Endothelial cell of umbilical vein (primary cell): ENCODE results near the gene SLC25A13. TPM values are rescaled to one million over a fixed set of nuclear protein-coding genes. Genes with fewer than 3 reads are reported as not detected.

Experiments used
- BruUV-seq: library from RNA; stranded (reverse); fragments of 400-500 nt; replicated peaks from 2 replicates; lab custom pipeline; 2021; lab: Mats Ljungman, UMichigan
- CTCF ChIA-PET: fragments of 300-600, 350-600 bp; sonication (Branson Sonifier 250); formaldehyde crosslinking; loops from one replicate; lab custom pipeline; 2021; ENCODE audit warnings: antibody characterized with exemption, inconsistent platforms; lab: Charles Lee
- POLR2A ChIA-PET: fragments of 300-600, 350-600 bp; sonication (Branson Sonifier 250); formaldehyde crosslinking; loops from one replicate; lab custom pipeline; 2021; ENCODE audit warnings: antibody characterized with exemption, inconsistent platforms; lab: Charles Lee
- DNase-seq: peaks from one replicate; pipeline ENCODE4 v3.0.0-alpha.2; 2011; ENCODE audit warnings: low read depth, low spot score
- FAIRE-seq: peaks from 2 replicates; lab custom pipeline; 2011; peaks lifted over from hg19 to GRCh38; lab: Jason Lieb, UNC
- H2AFZ ChIP-seq: 2 replicates; pipeline ENCODE4 v1.6.0; 2012; ENCODE audit warnings: low read depth, low read length, control low read depth, inconsistent platforms
- H3K27ac ChIP-seq: 2 replicates; pipeline ENCODE4 v1.5.1; 2011; ENCODE audit warnings: low read depth, mild to moderate bottlenecking, control low read depth, low read length, moderate library complexity; ENCODE audit not compliant: insufficient read depth
- H3K27me3 ChIP-seq, 2 experiments: 2 replicates each; pipeline versions ENCODE4 v1.6.0 to v1.6.1; 2011; ENCODE audit warnings: low read length in 2 of 2, mixed read lengths in 1 of 2; ENCODE audit not compliant: control insufficient read depth in 2 of 2, insufficient read depth in 2 of 2
- H3K36me3 ChIP-seq, 2 experiments: 2 replicates in 1 of 2; 3 replicates in 1 of 2; pipeline ENCODE4 v1.5.1; 2011; ENCODE audit warnings: low read length in 2 of 2, mild to moderate bottlenecking in 1 of 2, moderate library complexity in 1 of 2; ENCODE audit not compliant: control insufficient read depth in 2 of 2, insufficient read depth in 2 of 2; ENCODE audit errors: extremely low read depth in 1 of 2
- H3K4me1 ChIP-seq: 3 replicates; pipeline ENCODE4 v1.5.1; 2011; ENCODE audit warnings: mild to moderate bottlenecking, low read length; ENCODE audit not compliant: control insufficient read depth, insufficient read depth; ENCODE audit errors: extremely low read depth
- H3K4me2 ChIP-seq: 2 replicates; pipeline ENCODE4 v1.6.1; 2011; ENCODE audit warnings: low read length, control low read depth, mixed read lengths; ENCODE audit not compliant: insufficient read depth
- H3K4me3 ChIP-seq, 3 experiments: fragments of 200-600 bp in 1 of 3; sonication (generic), shearing (Covaris generic) in 1 of 3; replicated peaks in 1 of 3; 2 replicates each; pipeline ENCODE4 v1.5.1; 2011 to 2016; ENCODE audit warnings: control low read depth in 3 of 3, low read length in 3 of 3, mild to moderate bottlenecking in 2 of 3, inconsistent platforms in 1 of 3, low read depth in 1 of 3, moderate library complexity in 1 of 3; ENCODE audit not compliant: insufficient read depth in 1 of 3
- H3K79me2 ChIP-seq: 2 replicates; pipeline ENCODE4 v1.6.0; 2012; ENCODE audit warnings: low read length, inconsistent platforms; ENCODE audit not compliant: control insufficient read depth, insufficient read depth
- H3K9ac ChIP-seq: replicated peaks from 2 replicates; pipeline ENCODE3; 2011; ENCODE audit warnings: low read length, control low read depth; ENCODE audit not compliant: insufficient read depth; ENCODE audit errors: extremely low read depth
- H3K9me1 ChIP-seq: replicated peaks from 3 replicates; pipeline ENCODE4 v1.6.0; 2011; ENCODE audit warnings: mild to moderate bottlenecking, low read length; ENCODE audit not compliant: control insufficient read depth, insufficient read depth; ENCODE audit errors: extremely low read depth
- H3K9me3 ChIP-seq: replicated peaks from 2 replicates; pipeline ENCODE4 v1.5.1; 2012; ENCODE audit warnings: low read length, inconsistent platforms; ENCODE audit not compliant: control insufficient read depth, insufficient read depth
- H4K20me1 ChIP-seq: replicated peaks from 2 replicates; pipeline ENCODE3; 2011; ENCODE audit warnings: mild to moderate bottlenecking, low read length; ENCODE audit not compliant: control insufficient read depth, insufficient read depth; ENCODE audit errors: extremely low read depth
- EZH2 ChIP-seq: IDR thresholded peaks from 2 replicates; pipeline ENCODE4 v1.6.1; 2012; ENCODE audit warnings: borderline replicate concordance, low read depth, mild to moderate bottlenecking, moderate library complexity, low read length, inconsistent platforms; ENCODE audit not compliant: severe bottlenecking
- FOS ChIP-seq: IDR thresholded peaks from 2 replicates; pipeline ENCODE4 v1.6.1; 2011; ENCODE audit warnings: mild to moderate bottlenecking, low read length, moderate library complexity, borderline replicate concordance; ENCODE audit not compliant: insufficient read depth
- GATA2 ChIP-seq: IDR thresholded peaks from 2 replicates; pipeline ENCODE4 v1.7.0; 2011; ENCODE audit warnings: low read depth, mild to moderate bottlenecking, moderate library complexity, mixed read lengths, low read length; ENCODE audit not compliant: insufficient read length, insufficient read depth
- JUN ChIP-seq: IDR thresholded peaks from 2 replicates; pipeline ENCODE4 v1.6.1; 2011; ENCODE audit warnings: borderline replicate concordance, low read depth; ENCODE audit not compliant: insufficient read length, insufficient read depth
- MYC ChIP-seq: IDR thresholded peaks from one replicate; pipeline ENCODE4 v1.6.1; 2011; ENCODE audit warnings: mild to moderate bottlenecking, low read depth, low read length
- POLR2A ChIP-seq: IDR thresholded peaks from 2 replicates; pipeline ENCODE4 v1.6.1; 2012; ENCODE audit warnings: low read depth, mild to moderate bottlenecking, control low read depth, low read length
- POLR2AphosphoS5 ChIP-seq: IDR thresholded peaks from 2 replicates; pipeline ENCODE4 v1.6.1; 2012; ENCODE audit warnings: low read depth, mild to moderate bottlenecking, control low read depth, low read length, moderate library complexity; ENCODE audit not compliant: insufficient read depth
- dilution Hi-C: fragments of 300-500 bp; cut with MboI; formaldehyde crosslinking; loops from one replicate; pipeline ENCODE4 v1.15.0; 2019; ENCODE audit warnings: low sequenced_read_pairs; ENCODE audit not compliant: extremely low pct_ligation_motif_present
- intact Hi-C: fragments of 100-400 bp; cut with micrococcal nuclease; formaldehyde crosslinking; loops from one replicate; pipeline ENCODE4 v1.10.0; 2022
- polyA plus RNA-seq, 4 experiments: library from polyadenylated mRNA; depleted of rRNA in 3 of 4; stranded (reverse) in 3 of 4; unstranded in 1 of 4; fragments of >200 nt; gene quantifications; 2 replicates each; pipeline versions ENCODE4 v1.2.1 to v1.2.3, GENCODE V29; 2011 to 2012; ENCODE audit warnings: missing spikeins in 1 of 4
- total RNA-seq: library from RNA; stranded (reverse); gene quantifications from 2 replicates; pipeline ENCODE4 v1.2.3, GENCODE V29; 2021
- TF ChIP-seq, protein P1 (sequence below), 2 donors: IDR thresholded peaks; 1 replicate in 1 of 2; 2 replicates in 1 of 2; pipeline ENCODE4 v1.5.1; 2011; ENCODE audit warnings: low read length in 2 of 2, mild to moderate bottlenecking in 2 of 2, moderate library complexity in 2 of 2, control low read depth in 1 of 2, inconsistent platforms in 1 of 2, low read depth in 1 of 2; ENCODE audit not compliant: insufficient read depth in 1 of 2; ENCODE audit errors: extremely low read depth in 1 of 2
- TF ChIP-seq, protein P2 (sequence below): IDR thresholded peaks from 2 replicates; pipeline ENCODE4 v1.6.1; 2011; ENCODE audit not compliant: insufficient read depth, insufficient read length

SLC25A13 gene
- total and polyA plus RNA-seq, 2 donors (not counting 3 experiments of a cell fraction or from before 2014, with no cell fraction given) = 13.2 to 34.4 TPM

DNA sequence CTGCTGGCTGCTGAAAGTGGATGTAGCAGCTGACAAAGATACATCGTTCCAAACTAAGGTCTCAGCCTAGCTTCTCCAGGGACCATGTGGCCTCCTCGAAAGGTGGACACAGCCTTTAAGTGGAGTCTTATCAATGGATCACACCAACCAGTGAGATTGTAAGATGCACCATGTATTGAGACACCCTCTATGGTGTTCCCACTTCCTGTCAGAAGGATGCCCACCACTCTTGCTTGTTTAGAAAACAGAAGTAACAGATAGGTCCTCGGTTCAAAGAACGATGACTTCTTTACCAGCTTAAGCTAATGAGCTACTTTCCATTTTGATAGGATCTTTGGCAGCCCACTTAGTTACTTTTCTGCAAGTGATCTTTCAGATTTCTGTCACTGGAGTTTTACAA, 34.3 kb downstream of the SLC25A13 start:
- intact Hi-C loops = no loop called here
- DNase-seq (no peak), FAIRE-seq (no peak)
- no TSS peak for BruUV-seq
- no peaks in the 10 kb centered on the region for H3K79me2 ChIP-seq
- no peak overlapping the region for H3K27ac ChIP-seq
- dilution Hi-C loops = no loop called here
- no peak overlapping the region for H3K4me3 ChIP-seq
- H3K27me3 ChIP-seq = no peaks in the 10 kb centered on the region
- POLR2A ChIA-PET = no interaction called here
- no peaks in the 10 kb centered on the region for H4K20me1 ChIP-seq
- H2AFZ ChIP-seq = no peak overlapping the region
- no peaks in the 10 kb centered on the region for H3K9me1 ChIP-seq
- H3K9me3 ChIP-seq = no peaks in the 10 kb centered on the region
- CTCF ChIA-PET = no interaction called here
- H3K9ac ChIP-seq = no peak overlapping the region
- peaks cover 9% of the 10 kb centered on the region for H3K4me1 ChIP-seq
- H3K4me2 ChIP-seq = no peak overlapping the region
- H3K36me3 ChIP-seq = no peaks in the 10 kb centered on the region
- TF ChIP-seq MYC (no peak), POLR2AphosphoS5 (no peak), JUN (no peak), POLR2A (no peak), EZH2 (no peak), FOS (no peak), GATA2 (no peak)
- TF ChIP-seq, protein P1, sequence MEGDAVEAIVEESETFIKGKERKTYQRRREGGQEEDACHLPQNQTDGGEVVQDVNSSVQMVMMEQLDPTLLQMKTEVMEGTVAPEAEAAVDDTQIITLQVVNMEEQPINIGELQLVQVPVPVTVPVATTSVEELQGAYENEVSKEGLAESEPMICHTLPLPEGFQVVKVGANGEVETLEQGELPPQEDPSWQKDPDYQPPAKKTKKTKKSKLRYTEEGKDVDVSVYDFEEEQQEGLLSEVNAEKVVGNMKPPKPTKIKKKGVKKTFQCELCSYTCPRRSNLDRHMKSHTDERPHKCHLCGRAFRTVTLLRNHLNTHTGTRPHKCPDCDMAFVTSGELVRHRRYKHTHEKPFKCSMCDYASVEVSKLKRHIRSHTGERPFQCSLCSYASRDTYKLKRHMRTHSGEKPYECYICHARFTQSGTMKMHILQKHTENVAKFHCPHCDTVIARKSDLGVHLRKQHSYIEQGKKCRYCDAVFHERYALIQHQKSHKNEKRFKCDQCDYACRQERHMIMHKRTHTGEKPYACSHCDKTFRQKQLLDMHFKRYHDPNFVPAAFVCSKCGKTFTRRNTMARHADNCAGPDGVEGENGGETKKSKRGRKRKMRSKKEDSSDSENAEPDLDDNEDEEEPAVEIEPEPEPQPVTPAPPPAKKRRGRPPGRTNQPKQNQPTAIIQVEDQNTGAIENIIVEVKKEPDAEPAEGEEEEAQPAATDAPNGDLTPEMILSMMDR (IDR thresholded peaks at IDR 0.05; ENCODE audit: extremely low read depth in 1 of 2, insufficient read depth in 1 of 2, low read depth in 1 of 2, low read length in 2 of 2) = no peak
- TF ChIP-seq, protein P2, sequence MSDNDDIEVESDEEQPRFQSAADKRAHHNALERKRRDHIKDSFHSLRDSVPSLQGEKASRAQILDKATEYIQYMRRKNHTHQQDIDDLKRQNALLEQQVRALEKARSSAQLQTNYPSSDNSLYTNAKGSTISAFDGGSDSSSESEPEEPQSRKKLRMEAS = no peak
